GM18870 (cell line): Measurements from ENCODE around the gene ZNF10.

Experiments used
- ATAC-seq: cut with Tn5 transposase; IDR thresholded peaks from one replicate; pipeline ENCODE4 v1.9.1; 2021; ENCODE audit warnings: moderate library complexity; ENCODE audit not compliant: unreplicated experiment

Gene ZNF10

DNA sequence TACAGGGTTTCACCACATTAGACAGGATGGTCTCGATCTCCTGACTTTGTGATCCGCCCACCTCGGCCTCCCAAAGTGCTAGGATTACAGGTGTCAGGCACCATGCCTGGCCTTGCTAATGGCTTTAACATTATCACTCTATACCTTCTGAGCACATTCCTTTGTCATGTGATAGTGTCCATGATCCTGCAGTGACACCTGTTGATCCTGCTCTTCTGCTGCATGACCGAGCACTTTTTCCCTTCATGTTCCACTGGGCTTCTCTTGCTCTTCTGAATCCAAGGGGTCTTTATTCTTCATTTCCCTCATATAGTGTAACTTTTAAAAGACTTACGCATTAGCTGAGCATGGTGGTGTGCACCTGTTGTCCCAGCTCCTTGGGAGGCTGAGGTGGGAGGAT, 62.4 kb downstream of the ZNF10 start:
- no peak for ATAC-seq

DNA sequence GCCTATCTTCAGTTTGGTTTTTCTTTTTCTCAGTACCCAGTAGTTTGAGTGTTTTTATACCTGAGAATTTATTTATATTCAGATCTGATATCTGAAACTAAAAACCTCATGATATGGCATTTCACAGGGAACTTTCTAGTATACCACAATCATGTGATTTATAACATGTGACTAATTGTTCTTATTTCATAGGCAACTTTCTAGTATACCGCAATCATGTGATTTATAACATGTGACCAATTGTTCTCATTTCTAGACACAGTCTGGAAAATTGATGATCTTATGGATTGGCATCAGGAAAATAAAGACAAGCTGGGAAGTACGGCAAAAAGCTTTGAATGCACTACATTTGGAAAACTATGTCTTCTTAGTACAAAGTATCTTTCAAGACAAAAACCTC, 71.5 kb downstream of the ZNF10 start:
- no peak for ATAC-seq

DNA sequence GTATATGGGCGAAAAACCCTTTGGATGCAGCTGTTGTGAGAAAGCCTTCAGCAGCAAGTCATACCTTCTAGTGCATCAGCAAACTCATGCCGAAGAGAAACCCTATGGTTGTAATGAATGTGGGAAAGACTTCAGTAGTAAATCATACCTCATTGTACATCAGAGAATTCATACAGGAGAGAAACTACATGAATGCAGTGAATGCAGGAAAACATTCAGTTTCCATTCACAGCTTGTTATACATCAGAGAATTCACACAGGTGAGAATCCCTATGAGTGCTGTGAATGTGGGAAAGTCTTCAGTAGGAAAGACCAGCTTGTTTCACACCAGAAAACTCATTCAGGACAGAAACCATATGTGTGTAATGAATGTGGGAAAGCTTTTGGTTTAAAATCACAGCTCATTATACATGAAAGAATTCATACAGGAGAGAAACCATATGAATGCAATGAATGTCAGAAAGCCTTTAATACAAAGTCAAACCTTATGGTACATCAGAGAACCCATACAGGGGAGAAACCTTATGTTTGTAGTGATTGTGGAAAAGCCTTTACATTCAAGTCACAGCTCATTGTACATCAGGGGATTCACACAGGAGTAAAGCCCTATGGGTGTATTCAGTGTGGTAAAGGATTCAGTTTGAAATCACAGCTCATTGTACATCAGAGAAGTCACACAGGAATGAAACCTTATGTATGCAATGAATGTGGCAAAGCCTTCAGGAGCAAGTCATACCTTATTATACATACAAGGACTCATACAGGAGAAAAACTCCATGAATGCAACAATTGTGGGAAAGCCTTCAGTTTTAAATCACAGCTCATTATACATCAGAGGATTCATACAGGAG, 72.3 kb downstream of the ZNF10 start:
- no peak for ATAC-seq

DNA sequence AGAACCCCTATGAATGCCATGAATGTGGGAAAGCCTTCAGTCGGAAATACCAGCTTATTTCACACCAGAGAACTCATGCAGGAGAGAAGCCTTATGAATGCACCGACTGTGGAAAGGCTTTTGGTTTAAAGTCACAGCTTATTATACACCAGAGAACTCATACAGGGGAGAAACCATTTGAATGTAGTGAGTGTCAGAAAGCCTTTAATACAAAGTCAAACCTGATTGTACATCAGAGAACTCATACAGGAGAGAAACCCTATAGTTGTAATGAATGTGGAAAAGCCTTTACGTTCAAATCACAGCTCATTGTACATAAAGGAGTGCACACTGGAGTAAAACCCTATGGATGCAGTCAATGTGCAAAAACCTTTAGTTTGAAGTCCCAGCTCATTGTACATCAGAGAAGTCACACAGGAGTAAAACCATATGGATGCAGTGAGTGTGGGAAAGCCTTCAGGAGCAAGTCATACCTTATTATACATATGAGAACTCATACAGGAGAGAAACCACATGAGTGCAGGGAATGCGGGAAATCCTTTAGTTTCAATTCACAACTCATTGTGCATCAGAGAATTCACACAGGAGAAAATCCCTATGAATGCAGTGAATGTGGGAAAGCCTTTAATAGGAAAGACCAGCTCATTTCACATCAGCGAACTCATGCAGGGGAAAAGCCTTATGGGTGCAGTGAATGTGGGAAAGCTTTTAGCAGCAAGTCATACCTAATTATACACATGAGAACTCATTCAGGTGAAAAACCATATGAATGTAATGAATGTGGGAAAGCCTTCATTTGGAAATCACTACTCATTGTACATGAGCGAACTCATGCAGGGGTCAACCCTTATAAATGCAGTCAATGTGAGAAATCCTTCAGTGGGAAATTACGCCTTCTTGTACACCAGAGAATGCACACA, 73.2 kb downstream of the ZNF10 start:
- ATAC-seq, result no peak

DNA sequence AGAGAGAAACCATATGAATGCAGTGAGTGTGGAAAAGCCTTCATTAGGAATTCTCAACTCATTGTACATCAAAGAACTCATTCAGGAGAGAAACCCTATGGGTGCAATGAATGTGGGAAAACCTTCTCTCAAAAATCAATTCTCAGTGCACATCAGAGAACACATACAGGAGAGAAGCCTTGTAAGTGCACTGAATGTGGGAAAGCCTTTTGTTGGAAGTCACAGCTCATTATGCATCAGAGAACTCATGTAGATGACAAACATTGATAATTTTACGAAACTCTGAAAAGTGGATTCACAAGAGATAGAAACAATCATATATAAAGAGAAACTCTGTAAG, 73.8 kb downstream of the ZNF10 start:
- no peak for ATAC-seq

DNA sequence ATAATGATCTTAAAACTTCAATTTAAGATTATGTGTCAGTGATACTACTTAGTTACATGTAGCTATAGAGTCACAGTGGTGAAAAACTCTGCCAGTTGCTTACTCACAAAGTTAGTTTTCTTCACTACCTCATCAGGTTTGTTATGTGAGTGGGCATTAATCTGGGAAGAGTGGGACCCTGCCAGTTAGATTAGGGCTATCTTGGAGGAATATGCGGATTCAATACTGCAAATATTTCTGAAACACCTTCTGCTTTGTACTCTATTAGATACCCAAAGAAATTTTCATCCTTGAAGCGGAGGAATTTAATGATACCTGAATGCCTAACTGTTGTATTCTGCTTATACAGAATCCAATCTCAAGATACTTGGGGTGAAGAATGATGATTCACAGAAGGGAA, 76.0 kb downstream of the ZNF10 start:
- ATAC-seq, result no peak
